Left colon (tissue), 2 donors: ENCODE data around the gene RARRES2. TPM values are rescaled to one million over a fixed set of nuclear protein-coding genes. Genes with fewer than 3 reads are reported as not detected.

Experiments
- ATAC-seq: fragments of 200-7000 bp; cut with Tn5 transposase; one replicate; pipeline ENCODE4 v1.9.1; 2020; ENCODE audit warnings: mild to moderate bottlenecking, moderate library complexity
- DNase-seq, 2 donors: peaks; one replicate each; pipeline ENCODE4 v3.0.0-alpha.2; 2020
- intact Hi-C, 2 donors: fragments of 100-400 bp; cut with DNase I in 1 of 2; cut with micrococcal nuclease in 1 of 2; formaldehyde crosslinking; loops; one replicate each; pipeline versions ENCODE4 v1.11.2 to v1.14.0; 2022; cut with DNase I, micrococcal nuclease
- total RNA-seq, 2 donors: library from RNA; stranded (reverse); fragmentation: NEBNext Ultra II Directional; extraction: Animal tissue kit (Norgen Biotek cat#: 25700); gene quantifications; one replicate each; pipeline ENCODE4 v1.2.1, GENCODE V29; 2021
- donor health status: DM: no; HTN: no; CAD: no.
- donor health status: DM: yes; HTN: yes; CAD: no.

Gene RARRES2
- total RNA-seq, 2 donors from 2014 or later = 61.1 to 115 TPM

GRCh38 chr7:150378115-150378852 lies 36.9 kb upstream of the RARRES2 start:
- ATAC-seq (peak; percentile 45), DNase-seq (peak; percentile 81 to 85)
- intact Hi-C loops = no loop called here

GRCh38 chr7:150377635-150378034 lies 36.2 kb upstream of the RARRES2 start:
- DNase-seq (peak; percentile 50 to 65), ATAC-seq (peak; percentile 39)
- intact Hi-C loops = no loop called here

- intact Hi-C loops = no loop called here
- ATAC-seq = no peak
- DNase-seq = peak in 1 of 2 donors; percentile 21
These were observed 35.8 kb upstream of the RARRES2 start for GRCh38 chr7:150377196-150377595.

- intact Hi-C loops = no loop called here
- no peak for DNase-seq
- ATAC-seq = no peak
These were observed 35.1 kb upstream of the RARRES2 start for GRCh38 chr7:150376560-150376959.

- intact Hi-C loops = no loop called here
- DNase-seq (peak; percentile 65 to 75), ATAC-seq (peak; percentile 6)
These were observed 34.5 kb upstream of the RARRES2 start for GRCh38 chr7:150375662-150376521.

GRCh38 chr7:150374472-150374871 lies 33.0 kb upstream of the RARRES2 start:
- intact Hi-C loops = no loop called here
- DNase-seq (peak in 1 of 2 donors; percentile 19), ATAC-seq (no peak)

GRCh38 chr7:150374026-150374425 lies 32.6 kb upstream of the RARRES2 start:
- DNase-seq (peak in 1 of 2 donors; percentile 25), ATAC-seq (no peak)
- intact Hi-C loops = no loop called here

- DNase-seq (peak; percentile 63 to 70), ATAC-seq (peak; percentile 6)
- intact Hi-C loops = no loop called here
These were observed 31.8 kb upstream of the RARRES2 start for GRCh38 chr7:150373049-150373801.

GRCh38 chr7:150372271-150373048 lies 31.0 kb upstream of the RARRES2 start:
- intact Hi-C loops = no loop called here
- ATAC-seq = peak; percentile 40
- peak; percentile 56 to 80 for DNase-seq

GRCh38 chr7:150371996-150372270 lies 30.5 kb upstream of the RARRES2 start:
- DNase-seq (peak in 1 of 2 donors; percentile 50), ATAC-seq (peak; percentile 1)
- intact Hi-C loops = no loop called here

- DNase-seq (peak in 1 of 2 donors; percentile 28), ATAC-seq (no peak)
- intact Hi-C loops = no loop called here
These were observed 29.9 kb upstream of the RARRES2 start for GRCh38 chr7:150371131-150371995.

- no peak for ATAC-seq
- DNase-seq = peak in 1 of 2 donors; percentile 31
- intact Hi-C loops = no loop called here
These were observed 29.2 kb upstream of the RARRES2 start for GRCh38 chr7:150370612-150371071.

GRCh38 chr7:150369748-150370501 lies 28.5 kb upstream of the RARRES2 start:
- ATAC-seq (peak; percentile 7), DNase-seq (peak in 1 of 2 donors; percentile 29)
- intact Hi-C loops = no loop called here

- DNase-seq (peak; percentile 68 to 74), ATAC-seq (peak; percentile 22)
- intact Hi-C loops = no loop called here
These were observed 27.7 kb upstream of the RARRES2 start for GRCh38 chr7:150368884-150369747.

GRCh38 chr7:150368096-150368883 lies 26.9 kb upstream of the RARRES2 start, which contains the start of gene REPIN1:
TSS of gene REPIN1 (plus strand) at chr7:150368822. CDS start at chr7:150369712, 890 bp downstream.
- intact Hi-C loops = no loop called here
- DNase-seq = peak; percentile 94

More at GRCh38 chr7:150368096-150368883, 26.9 kb upstream of the RARRES2 start, which contains the start of gene REPIN1:
- peak; percentile 56 for ATAC-seq
